Smooth muscle cell (in vitro differentiated cells): ENCODE results near the gene SNAI3. TPM values are rescaled to one million over a fixed set of nuclear protein-coding genes. Genes with fewer than 3 reads are reported as not detected.

Source experiments
- DNase-seq: peaks from one replicate; lab custom pipeline; 2025; ENCODE audit not compliant: unreplicated experiment; lab: John Stamatoyannopoulos, UW
- H2AFZ ChIP-seq: fragments of 200-600 bp; sonication (generic); 2 replicates; pipeline ENCODE4 v1.6.0; 2016; ENCODE audit warnings: antibody characterized with exemption, low read depth, mild to moderate bottlenecking
- H3F3A ChIP-seq: fragments of 200-600 bp; sonication (generic); 2 replicates; pipeline ENCODE4 v1.6.0; 2017; ENCODE audit warnings: antibody characterized with exemption, low read depth
- H3K27ac ChIP-seq: fragments of 200-600 bp; sonication (generic); 2 replicates; pipeline ENCODE4 v1.5.1; 2016; ENCODE audit warnings: low read depth, mild to moderate bottlenecking
- H3K27me3 ChIP-seq: fragments of 200-600 bp; sonication (generic); 2 replicates; pipeline ENCODE4 v1.6.1; 2016; ENCODE audit warnings: low read depth, mild to moderate bottlenecking
- H3K36me3 ChIP-seq: fragments of 200-600 bp; sonication (generic); 2 replicates; pipeline ENCODE4 v1.5.1; 2016; ENCODE audit warnings: low read depth
- H3K4me1 ChIP-seq: fragments of 200-600 bp; sonication (generic); 2 replicates; pipeline ENCODE4 v1.5.1; 2016; ENCODE audit warnings: low read depth
- H3K4me2 ChIP-seq: fragments of 200-600 bp; sonication (generic); 2 replicates; pipeline ENCODE4 v1.6.0; 2016; ENCODE audit warnings: mild to moderate bottlenecking
- H3K4me3 ChIP-seq: fragments of 200-600 bp; sonication (generic); 2 replicates; pipeline ENCODE4 v1.5.1; 2016; ENCODE audit warnings: mild to moderate bottlenecking
- H3K79me2 ChIP-seq: fragments of 200-600 bp; sonication (generic); 2 replicates; pipeline ENCODE4 v1.6.0; 2016; ENCODE audit warnings: low read depth, mild to moderate bottlenecking
- H3K9ac ChIP-seq: fragments of 200-600 bp; sonication (generic); 2 replicates; pipeline ENCODE4 v1.6.0; 2016; ENCODE audit warnings: low read depth
- H3K9me3 ChIP-seq: fragments of 200-600 bp; sonication (generic); replicated peaks from 2 replicates; pipeline ENCODE4 v1.5.1; 2016; ENCODE audit warnings: low read depth
- H4K20me1 ChIP-seq: fragments of 200-600 bp; sonication (generic); 2 replicates; pipeline ENCODE4 v1.6.0; 2016; ENCODE audit warnings: low read depth
- CTCF ChIP-seq: fragments of 200-600 bp; sonication (generic); IDR thresholded peaks from 2 replicates; pipeline ENCODE4 v1.5.1; 2017; ENCODE audit warnings: borderline replicate concordance, mild to moderate bottlenecking, antibody characterized with exemption; ENCODE audit not compliant: insufficient read depth, poor library complexity, severe bottlenecking
- WGBS: methylation state at CpG from one replicate; pipeline ENCODE4 v1.1.7; 2016; ENCODE audit warnings: low lambda C conversion rate; 5-methylcytosine and 5-hydroxymethylcytosine counted together
- polyA plus RNA-seq: library from polyadenylated mRNA; unstranded; fragments of >200 nt; fragmentation: Nextera tagmentation; extraction: Ambion mirVana; gene quantifications from 2 replicates; pipeline ENCODE4 v1.2.1, GENCODE V29; 2016
- total RNA-seq: library from RNA; depleted of rRNA; stranded (reverse); fragments of >200 nt; gene quantifications from 2 replicates; pipeline ENCODE4 v1.2.3, GENCODE V29; 2014

SNAI3 gene
- total and polyA plus RNA-seq, 2 experiments from 2014 or later, result 0.22 to 1.4 TPM

GRCh38 chr16:88657371-88657770 is 28.9 kb downstream of the SNAI3 start:
- Histone ChIP-seq H2AFZ (no peak overlapping the region), H3F3A (no peaks in the 10 kb centered on the region), H3K27me3 (no peaks in the 10 kb centered on the region), H3K4me2 (no peak overlapping the region), H3K4me3 (no peak overlapping the region), H3K4me1 (peaks cover 5% of the 10 kb centered on the region), H4K20me1 (peaks cover 63% of the 10 kb centered on the region), H3K9me3 (no peaks in the 10 kb centered on the region), H3K79me2 (peaks cover 38% of the 10 kb centered on the region), H3K27ac (no peak overlapping the region), H3K36me3 (no peaks in the 10 kb centered on the region), H3K9ac (no peak overlapping the region)
- no peak for TF ChIP-seq CTCF
- DNase-seq, result no peak
- WGBS, result 97% methylated on average over 19 of the region's 19 CpGs

GRCh38 chr16:88656291-88656980 is 29.9 kb downstream of the SNAI3 start:
- Histone ChIP-seq H3K36me3 (no peaks in the 10 kb centered on the region), H3K4me2 (no peak overlapping the region), H3K9ac (no peak overlapping the region), H3K4me3 (no peak overlapping the region), H3K27ac (no peak overlapping the region), H3K79me2 (peaks cover 29% of the 10 kb centered on the region), H3K4me1 (peaks cover under 1% of the 10 kb centered on the region), H3F3A (no peaks in the 10 kb centered on the region), H3K9me3 (no peaks in the 10 kb centered on the region), H2AFZ (no peak overlapping the region), H3K27me3 (no peaks in the 10 kb centered on the region), H4K20me1 (peaks cover 55% of the 10 kb centered on the region)
- no peak for TF ChIP-seq CTCF
- WGBS, result 93% methylated on average over 25 of the region's 25 CpGs
- DNase-seq, result no peak

- no peak for DNase-seq
- peaks cover 5% of the 10 kb centered on the region for H3K4me1 ChIP-seq
- TF ChIP-seq CTCF, result no peak
- peaks cover 48% of the 10 kb centered on the region for H4K20me1 ChIP-seq
- no peaks in the 10 kb centered on the region for H3F3A ChIP-seq
- 94% methylated on average over 29 of the region's 29 CpGs for WGBS
- H3K27me3 ChIP-seq, result no peaks in the 10 kb centered on the region
- no peak overlapping the region for H3K4me2 ChIP-seq
- H3K27ac ChIP-seq, result no peak overlapping the region
- no peaks in the 10 kb centered on the region for H3K36me3 ChIP-seq
- H3K4me3 ChIP-seq, result no peak overlapping the region
- H3K79me2 ChIP-seq, result peaks cover 23% of the 10 kb centered on the region
- no peak overlapping the region for H2AFZ ChIP-seq
- H3K9ac ChIP-seq, result no peak overlapping the region
- H3K9me3 ChIP-seq, result no peaks in the 10 kb centered on the region
These were observed 30.5 kb downstream of the SNAI3 start for GRCh38 chr16:88655733-88656281.
